HEK293 (cell line): ENCODE measurements around the gene TAS2R38.

ENCODE experiments used
- CTCF ChIA-PET: fragments of 350-600 bp; formaldehyde crosslinking; extraction: SDS; loops from one replicate; lab custom pipeline; 2021; ENCODE audit warnings: antibody characterized with exemption; lab: Yijun Ruan, JAX
- POLR2A ChIA-PET: fragments of 300-600 bp; formaldehyde crosslinking; extraction: SDS; loops from one replicate; lab custom pipeline; 2020; ENCODE audit warnings: antibody characterized with exemption, inconsistent platforms; lab: Yijun Ruan, JAX
- H3K27ac ChIP-seq: fragments of 200-500 bp; sonication (Bioruptor generic); 2 replicates; pipeline ENCODE4 v1.5.1; 2014; ENCODE audit warnings: low read depth, low read length, control low read depth, inconsistent platforms; ENCODE audit errors: extremely low read depth
- H3K36me3 ChIP-seq, 2 experiments: fragments of 200-500 bp in 1 of 2; sonication (Bioruptor generic) in 1 of 2; 1 replicate in 1 of 2; 2 replicates in 1 of 2; pipeline ENCODE4 v1.5.1; 2014 to 2017; ENCODE audit warnings: inconsistent platforms in 2 of 2, low read length in 2 of 2; ENCODE audit not compliant: control insufficient read depth in 2 of 2, insufficient read depth in 1 of 2
- H3K4me1 ChIP-seq: fragments of 200-500 bp; sonication (Bioruptor generic); 2 replicates; pipeline ENCODE4 v1.5.1; 2014; ENCODE audit warnings: mild to moderate bottlenecking, low read length, inconsistent platforms; ENCODE audit not compliant: control insufficient read depth, insufficient read depth
- H3K4me3 ChIP-seq: 2 replicates; pipeline ENCODE4 v1.5.1; 2011; ENCODE audit warnings: low read depth, mild to moderate bottlenecking, control low read depth, low read length, moderate library complexity
- H3K9me3 ChIP-seq: fragments of 200-500 bp; sonication (Bioruptor generic); 2 replicates; pipeline ENCODE4 v1.5.1; 2014; ENCODE audit warnings: low read depth, low read length, inconsistent platforms; ENCODE audit not compliant: control insufficient read depth, insufficient read depth
- BCL11A ChIP-seq: fragments of 450-650 bp; formaldehyde crosslinking; IDR thresholded peaks from 2 replicates; pipeline ENCODE4 v1.5.1; 2016; ENCODE audit warnings: low read depth, missing biosample characterization, missing genetic modification characterization
- CTCF ChIP-seq: fragments of 450-650 bp; formaldehyde crosslinking; IDR thresholded peaks from 2 replicates; pipeline ENCODE4 v1.5.1; 2016; ENCODE audit warnings: missing biosample characterization, missing genetic modification characterization
- ELK4 ChIP-seq: IDR thresholded peaks from 2 replicates; pipeline ENCODE4 v1.6.1; 2011; ENCODE audit warnings: mild to moderate bottlenecking, low read depth, low read length, borderline replicate concordance
- GFI1B ChIP-seq: fragments of 450-650 bp; formaldehyde crosslinking; IDR thresholded peaks from 2 replicates; pipeline ENCODE4 v1.5.1; 2016; ENCODE audit warnings: missing biosample characterization, missing genetic modification characterization
- HOXC10 ChIP-seq: sonication (generic); formaldehyde crosslinking; IDR thresholded peaks from 2 replicates; pipeline ENCODE4 v1.8.1; 2023; ENCODE audit warnings: mild to moderate bottlenecking, missing genetic modification reagents
- HOXD13 ChIP-seq: sonication (generic); formaldehyde crosslinking; IDR thresholded peaks from 2 replicates; pipeline ENCODE4 v1.8.0; 2022; ENCODE audit warnings: missing genetic modification reagents, borderline replicate concordance
- KLF10 ChIP-seq: fragments of 450-650 bp; IDR thresholded peaks from 2 replicates; pipeline ENCODE4 v1.5.1; 2018; ENCODE audit warnings: missing biosample characterization, mild to moderate bottlenecking, missing genetic modification characterization
- MEIS1 ChIP-seq: sonication (generic); formaldehyde crosslinking; IDR thresholded peaks from 2 replicates; pipeline ENCODE4 v1.8.1; 2022; ENCODE audit warnings: missing genetic modification reagents, mild to moderate bottlenecking, borderline replicate concordance
- OSR2 ChIP-seq: fragments of 450-650 bp; formaldehyde crosslinking; IDR thresholded peaks from 2 replicates; pipeline ENCODE4 v1.5.1; 2016; ENCODE audit warnings: missing biosample characterization, missing genetic modification characterization
- PRDM1 ChIP-seq: fragments of 450-650 bp; formaldehyde crosslinking; IDR thresholded peaks from 2 replicates; pipeline ENCODE4; 2016; ENCODE audit warnings: missing biosample characterization, missing genetic modification characterization
- ZBTB1 ChIP-seq: fragments of 450-650 bp; formaldehyde crosslinking; IDR thresholded peaks from 2 replicates; pipeline ENCODE4 v1.5.1; 2016; ENCODE audit warnings: missing biosample characterization, missing genetic modification characterization
- ZBTB49 ChIP-seq: fragments of 450-650 bp; formaldehyde crosslinking; IDR thresholded peaks from 2 replicates; pipeline ENCODE4 v1.5.1; 2016; ENCODE audit warnings: missing biosample characterization, missing genetic modification characterization, low read depth
- ZNF112 ChIP-seq: fragments of 450-650 bp; formaldehyde crosslinking; IDR thresholded peaks from 2 replicates; pipeline ENCODE4 v1.5.0; 2017; ENCODE audit warnings: missing biosample characterization, missing genetic modification characterization
- ZNF114 ChIP-seq: fragments of 450-650 bp; formaldehyde crosslinking; IDR thresholded peaks from 2 replicates; pipeline ENCODE4 v1.5.0; 2017; ENCODE audit warnings: missing biosample characterization, missing genetic modification characterization
- ZNF140 ChIP-seq: fragments of 450-650 bp; formaldehyde crosslinking; IDR thresholded peaks from 2 replicates; pipeline ENCODE4 v1.5.1; 2016; ENCODE audit warnings: missing biosample characterization, missing genetic modification characterization
- ZNF292 ChIP-seq: fragments of 450-650 bp; formaldehyde crosslinking; IDR thresholded peaks from 2 replicates; pipeline ENCODE4 v1.5.1; 2016; ENCODE audit warnings: low read depth, missing biosample characterization, missing genetic modification characterization, borderline replicate concordance
- ZNF341 ChIP-seq: fragments of 450-650 bp; formaldehyde crosslinking; IDR thresholded peaks from 2 replicates; pipeline ENCODE4; 2016; ENCODE audit warnings: low read depth, missing biosample characterization, missing genetic modification characterization
- ZNF354C ChIP-seq: fragments of 450-650 bp; formaldehyde crosslinking; IDR thresholded peaks from 2 replicates; pipeline ENCODE4 v1.5.1; 2016; ENCODE audit warnings: missing biosample characterization, missing genetic modification characterization, low read depth, borderline replicate concordance
- ZNF394 ChIP-seq: fragments of 450-650 bp; formaldehyde crosslinking; IDR thresholded peaks from 2 replicates; pipeline ENCODE4 v1.5.1; 2016; ENCODE audit warnings: missing biosample characterization, missing genetic modification characterization, mild to moderate bottlenecking, moderate library complexity, borderline replicate concordance
- ZNF404 ChIP-seq: fragments of 450-650 bp; formaldehyde crosslinking; IDR thresholded peaks from 2 replicates; pipeline ENCODE4 v1.5.1; 2017; ENCODE audit warnings: missing biosample characterization, missing genetic modification characterization
- ZNF571 ChIP-seq: fragments of 450-650 bp; formaldehyde crosslinking; IDR thresholded peaks from 2 replicates; pipeline ENCODE4 v1.5.0; 2017; ENCODE audit warnings: missing biosample characterization, missing genetic modification characterization
- ZNF623 ChIP-seq: fragments of 450-650 bp; formaldehyde crosslinking; IDR thresholded peaks from 2 replicates; pipeline ENCODE4 v1.5.1; 2016; ENCODE audit warnings: missing biosample characterization, missing genetic modification characterization
- ZNF704 ChIP-seq: fragments of 450-650 bp; formaldehyde crosslinking; IDR thresholded peaks from 2 replicates; pipeline ENCODE4 v1.5.1; 2016; ENCODE audit warnings: missing biosample characterization, missing genetic modification characterization
- ZNF777 ChIP-seq: fragments of 450-650 bp; formaldehyde crosslinking; IDR thresholded peaks from 2 replicates; pipeline ENCODE4 v1.5.1; 2017; ENCODE audit warnings: missing biosample characterization, missing genetic modification characterization, borderline replicate concordance
- ZNF830 ChIP-seq: fragments of 450-650 bp; IDR thresholded peaks from 2 replicates; pipeline ENCODE4 v1.5.0; 2018; ENCODE audit warnings: missing biosample characterization, missing genetic modification characterization, low read depth, mild to moderate bottlenecking, moderate library complexity
- ZSCAN18 ChIP-seq: fragments of 450-650 bp; formaldehyde crosslinking; IDR thresholded peaks from 2 replicates; pipeline ENCODE4 v1.5.1; 2016; ENCODE audit warnings: missing biosample characterization, missing genetic modification characterization
- ZXDB ChIP-seq: fragments of 450-650 bp; formaldehyde crosslinking; IDR thresholded peaks from 2 replicates; pipeline ENCODE4 v1.5.1; 2016; ENCODE audit warnings: missing biosample characterization, missing genetic modification characterization

The TAS2R38 gene

GRCh38 chr7:141993354-141993753 is 19.8 kb upstream of the TAS2R38 start (continued):
- TF ChIP-seq ZNF777 (tag by site-specific recombination) (no peak), HOXC10 (CRISPR knock-in tag) (no peak), ZXDB (no peak), ZNF292 (tag by site-specific recombination) (no peak), PRDM1 (no peak), ZNF571 (tag by site-specific recombination) (no peak)

- Histone ChIP-seq H3K36me3 (no peaks in the 10 kb centered on the region), H3K4me1 (no peaks in the 10 kb centered on the region), H3K9me3 (no peaks in the 10 kb centered on the region), H3K4me3 (no peak overlapping the region), H3K27ac (no peak overlapping the region)
- POLR2A ChIA-PET = no interaction called here
- TF ChIP-seq KLF10 (tag by site-specific recombination) (no peak), ZNF354C (no peak), ELK4 (no peak), OSR2 (no peak), ZNF704 (tag by site-specific recombination) (no peak)
- CTCF ChIA-PET = interaction anchor here (1.0 to 2.5 kb wide), 2 partner anchors 16 to 39 kb away, joined by 4 to 11 read pairs; no protein-coding TSS in a partner anchor
Observed at GRCh38 chr7:141992688-141993087, 19.1 kb upstream of the TAS2R38 start.

GRCh38 chr7:141992156-141992555 is 18.6 kb upstream of the TAS2R38 start:
- no peak overlapping the region for H3K27ac ChIP-seq
- ChIA-PET POLR2A (no interaction called here), CTCF (interaction anchor here (1.0 to 2.5 kb wide), 3 partner anchors 16 to 306 kb away, joined by 3 to 11 read pairs (median 4); no protein-coding TSS in a partner anchor)
- H3K36me3 ChIP-seq = no peaks in the 10 kb centered on the region
- no peaks in the 10 kb centered on the region for H3K4me1 ChIP-seq
- no peaks in the 10 kb centered on the region for H3K9me3 ChIP-seq
- H3K4me3 ChIP-seq = no peak overlapping the region
- no peak for TF ChIP-seq ZNF830 (tag by site-specific recombination)
- TF ChIP-seq ZNF112 (tag by site-specific recombination) = no peak
- TF ChIP-seq ZNF140 (tag by site-specific recombination) = no peak
- no peak for TF ChIP-seq ZNF114 (tag by site-specific recombination)
- no peak for TF ChIP-seq HOXD13 (CRISPR knock-in tag)
- TF ChIP-seq ZBTB49 = no peak
- no peak for TF ChIP-seq GFI1B (tag by site-specific recombination)
- TF ChIP-seq ZNF404 (tag by site-specific recombination) = no peak
- no peak for TF ChIP-seq ZNF394
- TF ChIP-seq MEIS1 (CRISPR knock-in tag) = no peak
- no peak for TF ChIP-seq ZNF623 (tag by site-specific recombination)
- TF ChIP-seq PRDM1 = no peak
- no peak for TF ChIP-seq BCL11A (tag by site-specific recombination)
- TF ChIP-seq CTCF = no peak
- no peak for TF ChIP-seq ZSCAN18 (tag by site-specific recombination)
- TF ChIP-seq ZNF341 (tag by site-specific recombination) = no peak
- no peak for TF ChIP-seq ZNF777 (tag by site-specific recombination)
- TF ChIP-seq ZBTB1 = no peak
